HEK293 (cell line): ENCODE measurements around the gene ERMARD.

Experiments
- CTCF ChIP-seq: fragments of 450-650 bp; formaldehyde crosslinking; IDR thresholded peaks from 2 replicates; pipeline ENCODE4 v1.5.1; 2016; ENCODE audit warnings: missing biosample characterization, missing genetic modification characterization
- ZNF140 ChIP-seq: fragments of 450-650 bp; formaldehyde crosslinking; IDR thresholded peaks from 2 replicates; pipeline ENCODE4 v1.5.1; 2016; ENCODE audit warnings: missing biosample characterization, missing genetic modification characterization

DNA sequence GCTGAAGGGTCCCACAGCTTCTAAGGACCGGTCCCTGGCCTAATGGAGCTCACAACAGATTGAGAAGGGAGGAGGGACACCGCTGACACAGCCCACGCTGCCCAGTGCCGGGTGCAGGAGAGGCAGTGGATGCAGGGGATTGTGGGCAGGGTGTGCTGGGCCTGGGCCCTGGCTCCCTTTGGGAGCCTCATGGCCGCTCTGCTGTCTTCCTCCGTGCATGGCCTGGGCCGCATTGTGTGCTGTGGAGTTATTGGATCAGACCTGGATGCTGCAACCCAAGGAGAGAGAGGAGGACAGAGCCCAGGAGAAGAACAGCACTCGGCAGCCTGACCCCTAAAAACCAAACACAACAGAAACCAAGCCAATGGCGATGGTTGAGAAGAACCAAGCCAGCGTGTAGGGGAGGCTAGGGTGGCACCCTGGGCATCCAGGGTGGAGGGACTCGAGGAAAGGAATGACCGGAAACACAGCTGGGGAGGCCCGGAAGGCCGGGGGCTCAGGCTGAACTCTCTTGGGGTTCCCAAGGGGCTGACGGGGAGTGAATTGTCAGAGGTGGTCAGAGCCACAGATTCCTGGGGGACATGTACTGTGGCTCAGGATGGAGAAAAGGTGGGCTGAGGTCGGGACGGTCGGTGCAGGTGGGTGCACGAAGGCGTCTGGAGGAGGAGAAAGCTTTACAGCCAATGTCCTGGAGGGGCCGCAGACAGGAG, 41.0 kb downstream of the ERMARD start:
- TF ChIP-seq ZNF140 (tag by site-specific recombination) = no peak
- TF ChIP-seq CTCF (tag by site-specific recombination) = no peak
